SK-N-SH (cell line): Measurements from ENCODE around the gene RND2.

Experiments used
- CTCF ChIP-seq: fragments of 200-600 bp; sonication (generic); IDR thresholded peaks from 2 replicates; pipeline ENCODE4 v1.6.1; 2017; ENCODE audit warnings: antibody characterized with exemption, mild to moderate bottlenecking, moderate library complexity
- MXI1 ChIP-seq: IDR thresholded peaks from 2 replicates; pipeline ENCODE4 v1.6.1; 2012; ENCODE audit warnings: mild to moderate bottlenecking, low read depth, low read length, improper control_type of control experiment
- POLR2AphosphoS5 ChIP-seq: IDR thresholded peaks from 2 replicates; pipeline ENCODE4 v1.6.1; 2012; ENCODE audit warnings: low read depth, low read length
- TEAD4 ChIP-seq: IDR thresholded peaks from 2 replicates; pipeline ENCODE4 v1.4.0; 2012; ENCODE audit warnings: mild to moderate bottlenecking, borderline replicate concordance; ENCODE audit not compliant: insufficient read depth

GRCh38 chr17:43019418-43019817, 5.6 kb upstream of the RND2 start:
- TF ChIP-seq MXI1 (no peak), CTCF (no peak), POLR2AphosphoS5 (no peak), TEAD4 (no peak)
